HG03280 (cell line): ENCODE data around the gene RNF150.
"Not testable (repeated sequence)": the region's sequence is repeated elsewhere in the genome, so short reads cannot be mapped to it uniquely, and the experiment has no call there.

Experiments used
- ATAC-seq: cut with Tn5 transposase; IDR thresholded peaks from one replicate; pipeline ENCODE4 v1.9.1; 2021; ENCODE audit warnings: mild to moderate bottlenecking, moderate library complexity; ENCODE audit not compliant: unreplicated experiment

The RNF150 gene

DNA sequence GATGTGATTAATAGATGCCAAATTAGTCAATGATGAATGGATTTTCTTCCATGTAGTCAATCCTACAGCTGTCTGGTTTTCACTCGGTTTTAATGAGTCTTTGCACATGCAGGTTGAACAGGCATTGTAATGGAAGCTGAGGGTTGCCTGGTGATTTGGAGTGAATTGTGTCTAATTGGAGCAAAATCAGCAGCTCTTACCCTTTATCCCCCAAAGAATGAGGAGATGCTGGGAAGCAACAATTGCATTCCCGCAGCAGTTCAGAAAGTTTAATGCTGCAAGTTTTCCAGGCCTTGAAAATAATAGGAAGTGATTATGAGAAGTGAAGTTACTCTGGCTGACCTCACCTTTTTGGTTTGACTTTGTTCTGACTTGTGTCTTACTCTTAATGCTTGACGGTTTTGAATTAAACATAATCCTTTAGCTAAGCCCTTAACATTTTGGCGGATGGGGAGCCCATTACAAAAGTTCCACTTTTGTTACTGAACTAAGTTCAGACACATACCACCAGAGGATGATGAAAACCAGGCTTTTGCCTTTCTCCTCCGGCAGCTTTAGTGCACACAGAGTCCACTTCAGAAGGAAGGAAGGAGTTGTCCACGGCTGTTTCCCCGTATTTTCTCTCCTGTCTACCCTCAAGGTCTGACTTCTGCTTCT lies 298.3 kb downstream of the RNF150 start:
- ATAC-seq = no peak

DNA sequence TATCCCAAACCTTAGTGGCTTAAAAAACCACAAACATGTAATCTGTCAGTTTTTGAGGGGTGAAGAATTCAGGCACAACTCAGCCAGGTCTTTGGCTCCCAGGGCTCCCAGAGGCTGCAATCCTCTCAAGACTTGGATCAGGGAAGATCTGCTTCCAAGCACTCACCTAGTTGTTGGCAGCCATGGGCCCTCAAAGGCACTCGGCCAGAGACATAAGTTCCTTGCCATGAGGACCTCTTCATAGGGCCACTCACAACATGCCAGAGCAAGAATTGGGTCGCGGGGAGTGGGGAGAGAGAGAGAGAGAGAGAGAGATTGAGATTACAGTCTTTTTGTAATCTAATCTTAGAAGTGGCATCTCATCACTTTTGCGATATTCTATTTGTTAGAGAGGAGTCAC lies 300.0 kb downstream of the RNF150 start:
- no peak for ATAC-seq

DNA sequence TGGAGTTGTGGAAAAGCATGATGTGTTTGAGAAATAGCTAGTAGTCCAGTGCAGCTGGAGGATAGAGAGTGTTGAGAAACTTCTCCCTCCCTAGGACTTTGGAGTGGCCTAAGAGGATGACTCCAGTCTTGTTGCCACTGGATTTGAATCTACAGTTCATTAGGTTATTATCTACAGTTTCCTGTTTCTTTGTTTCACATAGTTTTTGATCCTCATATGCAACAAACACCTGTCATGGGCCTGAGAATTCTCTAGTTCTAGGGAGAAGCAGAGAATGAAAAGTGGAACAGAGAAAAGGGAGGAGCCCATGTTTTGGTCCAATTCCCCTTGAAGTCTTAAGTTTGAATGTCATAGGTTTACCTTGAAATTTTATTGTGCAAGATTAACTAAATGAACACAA lies 303.4 kb downstream of the RNF150 start:
- peak; percentile 78 for ATAC-seq

DNA sequence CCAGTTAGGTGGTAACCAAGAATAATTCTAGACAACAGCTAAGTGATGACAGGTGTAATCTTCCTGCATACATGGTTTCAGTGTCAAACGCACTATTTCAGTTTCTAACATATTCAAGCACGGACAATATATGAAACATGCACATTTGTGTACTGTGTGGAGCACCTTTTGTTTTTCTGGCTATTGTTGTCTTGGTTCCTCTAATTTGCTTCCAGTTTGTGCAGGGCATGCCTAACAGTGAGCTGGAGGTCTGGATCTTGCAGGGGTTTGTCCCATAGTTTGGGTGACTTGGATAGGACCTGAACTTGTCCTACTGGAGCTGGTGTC lies 306.6 kb downstream of the RNF150 start:
- no peak for ATAC-seq

DNA sequence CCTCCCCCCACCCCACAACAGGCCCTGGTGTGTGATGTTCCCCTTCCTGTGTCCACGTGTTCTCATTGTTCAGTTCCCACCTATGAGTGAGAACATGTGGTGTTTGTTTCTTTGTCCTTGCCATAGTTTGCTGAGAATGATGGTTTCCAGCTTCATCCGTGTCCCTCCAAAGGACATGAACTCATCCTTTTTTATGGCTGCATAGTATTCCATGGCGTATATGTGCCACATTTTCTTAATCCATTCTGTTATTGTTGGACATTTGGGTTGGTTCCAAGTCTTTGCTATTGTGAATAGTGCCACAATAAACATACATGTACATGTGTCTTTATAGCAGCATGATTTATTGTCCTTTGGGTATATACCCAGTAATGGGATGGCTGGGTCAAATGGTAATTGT lies 312.7 kb downstream of the RNF150 start:
- not testable (repeated sequence) for ATAC-seq

DNA sequence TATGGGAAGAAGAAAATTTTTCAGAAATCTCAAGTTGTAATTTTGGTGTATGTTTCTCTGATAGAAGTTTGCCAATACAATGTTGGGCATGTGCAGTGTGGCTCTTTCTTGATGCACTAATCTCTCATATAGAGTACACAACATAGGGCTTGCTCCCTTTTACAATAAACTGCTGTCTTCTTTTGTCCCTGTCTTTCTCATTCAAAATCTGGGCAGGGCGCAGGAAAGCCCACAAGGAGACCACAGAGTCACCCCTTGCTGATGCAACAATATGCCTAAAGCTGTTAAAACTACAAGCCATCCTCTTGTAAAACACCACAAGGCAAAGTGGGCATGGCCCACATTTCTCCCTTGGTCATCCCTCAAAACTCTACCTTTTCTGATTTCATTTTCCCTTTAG lies 313.7 kb downstream of the RNF150 start:
- ATAC-seq = no peak

DNA sequence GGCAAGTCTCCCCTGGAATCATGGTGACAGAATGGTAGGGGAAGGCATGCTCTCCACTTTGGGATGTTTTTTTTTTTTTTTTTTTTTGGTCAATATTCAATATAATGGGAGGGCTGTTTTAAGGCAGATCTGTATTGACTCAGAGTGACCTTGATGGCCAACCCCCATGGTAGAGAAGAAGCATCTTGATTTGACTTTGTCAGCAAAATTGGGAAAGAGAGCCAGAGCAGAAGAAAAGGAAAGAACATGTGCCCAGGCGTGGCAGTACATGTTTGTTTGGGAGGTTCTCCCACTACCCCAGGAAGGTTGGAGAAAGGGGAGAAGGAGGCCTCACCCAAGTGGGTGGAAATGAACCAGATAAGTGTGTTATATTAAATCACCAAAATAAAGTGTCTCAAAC lies 314.8 kb downstream of the RNF150 start:
- no peak for ATAC-seq

DNA sequence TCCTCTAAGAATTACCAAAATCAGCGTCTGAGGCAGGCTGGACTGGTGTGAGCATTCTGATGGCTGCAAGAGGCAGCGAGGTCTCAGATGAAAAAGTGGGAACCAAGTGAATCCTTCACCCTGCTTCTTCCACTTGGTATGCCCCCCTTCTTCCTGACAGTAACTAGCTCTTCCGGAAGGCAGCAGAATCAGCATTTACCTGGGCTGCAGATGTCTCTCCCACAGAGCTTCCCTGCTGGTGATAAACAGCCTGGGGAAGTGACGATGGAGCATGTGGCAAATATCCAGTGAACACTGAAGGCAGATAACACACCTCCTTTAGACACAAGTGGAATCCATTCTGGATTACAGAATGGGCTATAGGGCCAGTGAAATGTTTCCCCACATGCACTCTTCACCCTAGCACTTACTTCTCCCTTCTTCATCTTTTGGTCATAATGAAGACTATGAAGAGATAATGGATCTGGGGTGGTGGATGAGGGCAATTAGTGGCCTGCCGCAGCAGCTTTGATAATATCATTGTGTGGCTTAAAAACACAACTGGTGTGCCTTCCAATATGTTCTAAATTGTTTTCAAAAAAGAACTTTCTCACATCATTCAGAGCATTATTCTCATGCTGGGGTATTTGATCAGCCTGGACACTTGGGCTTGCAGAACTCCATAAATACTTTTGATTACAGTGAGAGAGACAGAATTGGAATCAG lies 316.3 kb downstream of the RNF150 start:
- no peak for ATAC-seq

DNA sequence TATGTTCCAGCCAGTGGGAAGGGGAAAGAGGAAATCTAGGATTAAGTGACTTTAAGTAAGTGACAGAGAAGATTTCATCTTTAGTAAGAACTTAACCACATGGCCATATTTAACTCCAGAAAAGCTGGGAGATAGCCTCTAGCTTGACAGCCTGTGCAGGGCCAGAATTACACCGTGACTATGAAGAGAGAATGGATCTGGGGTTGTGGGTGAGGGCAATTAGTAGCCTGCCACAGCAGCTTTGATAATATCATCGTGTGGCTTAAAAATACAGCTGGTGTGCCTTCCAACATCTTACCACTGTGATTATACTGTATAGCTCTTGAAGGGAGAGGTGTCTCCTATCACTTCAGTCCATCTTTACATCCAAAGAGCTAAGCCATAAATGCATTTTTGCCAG lies 319.5 kb downstream of the RNF150 start:
- no peak for ATAC-seq

DNA sequence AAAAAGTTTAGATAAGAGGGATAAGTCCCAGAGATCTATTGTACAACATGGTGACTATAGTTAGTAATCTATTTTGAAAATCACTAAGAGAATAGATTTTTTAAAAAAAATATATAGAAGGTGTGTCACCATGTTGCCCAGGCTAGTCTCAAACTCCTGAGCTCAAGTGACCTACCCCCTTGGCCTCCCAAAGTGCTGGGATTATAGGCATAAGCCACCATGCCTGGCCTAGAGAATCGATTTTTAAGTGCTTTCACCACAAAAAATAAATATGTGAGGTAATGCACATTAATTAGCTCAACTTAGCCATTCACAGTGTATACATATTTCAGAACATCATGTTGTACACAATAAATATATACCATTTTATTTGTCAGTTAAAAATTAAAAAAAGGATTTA lies 320.4 kb downstream of the RNF150 start:
- no peak for ATAC-seq

DNA sequence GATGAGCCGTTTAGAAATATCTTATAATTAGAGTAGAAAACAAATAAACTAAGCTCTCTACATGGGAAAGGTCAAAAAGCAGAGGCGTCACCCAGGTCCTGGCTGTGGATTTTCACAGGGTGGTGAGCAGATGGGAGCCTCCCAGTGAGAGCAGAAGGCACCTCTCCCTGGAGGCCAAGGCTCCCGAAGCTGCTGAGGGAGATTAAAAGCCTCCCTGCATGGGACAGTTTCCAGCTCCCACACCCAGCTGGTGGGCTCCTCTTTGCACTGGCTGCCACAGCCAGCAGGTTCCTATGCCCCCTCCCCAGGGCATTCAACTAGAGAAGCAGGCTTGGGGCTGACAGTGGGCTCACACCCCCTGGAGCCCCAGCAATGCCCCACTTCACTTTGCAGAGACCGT lies 321.8 kb downstream of the RNF150 start:
- ATAC-seq = no peak

DNA sequence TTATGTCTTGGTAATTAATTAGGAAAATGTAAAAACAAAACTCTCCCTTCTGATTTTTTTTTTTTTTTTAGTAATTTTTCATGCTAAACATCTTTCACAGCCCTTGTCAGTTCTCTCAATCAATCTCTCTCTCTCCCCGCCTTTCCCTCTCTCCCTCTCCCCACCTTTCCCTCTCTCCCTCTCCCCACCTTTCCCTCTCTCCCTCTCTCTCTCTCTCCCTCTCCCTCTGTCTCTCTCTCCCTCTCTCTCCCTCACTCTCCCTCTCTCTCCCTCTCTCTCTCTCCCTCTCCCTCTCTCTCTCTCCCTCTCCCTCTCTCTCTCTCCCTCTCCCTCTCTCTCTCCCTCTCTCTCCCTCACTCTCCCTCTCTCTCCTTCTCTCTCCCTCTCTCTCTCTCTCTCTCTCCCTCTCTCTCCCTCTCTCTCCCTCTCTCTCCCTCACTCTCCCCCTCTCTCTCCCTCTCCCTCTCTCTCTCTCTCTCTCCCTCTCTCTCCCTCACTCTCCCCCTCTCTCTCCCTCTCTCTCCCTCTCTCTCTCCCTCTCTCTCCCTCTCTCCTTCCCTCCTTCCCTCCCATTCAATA lies 322.6 kb downstream of the RNF150 start:
- ATAC-seq = not testable (repeated sequence)
